Measurements from ENCODE around the gene DAAM1. TPM values are rescaled to one million over a fixed set of nuclear protein-coding genes. Genes with fewer than 3 reads are reported as not detected.

The DAAM1 gene
- total and polyA plus RNA-seq, 2 donors (not counting 1 experiment from before 2014, with no cell fraction given) = 11.2 to 34.3 TPM

GRCh38 chr14:59354666-59355065 lies 166.2 kb downstream of the DAAM1 start:
- Histone ChIP-seq H4K20me1 (ENCODE audit: control insufficient read depth, insufficient read depth, low read length, poor library complexity, severe bottlenecking) (no peaks in the 10 kb centered on the region), H3K4me2 (replicated peaks; ENCODE audit: low read depth, low read length, poor library complexity, severe bottlenecking) (no peak overlapping the region), H3K27ac (ENCODE audit: low read length in 2 of 2) (no peak overlapping the region), H3K9ac (ENCODE audit: low read length) (no peak overlapping the region), H3K4me1 (ENCODE audit: control insufficient read depth in 2 of 2, insufficient read depth in 2 of 2, low read length in 2 of 2) (peaks cover 39 to 55% of the 10 kb centered on the region in 2 donors), H3K36me3 (replicated peaks in 1 of 2; ENCODE audit: control extremely low read depth in 1 of 2, control insufficient read depth in 1 of 2, extremely low read depth in 1 of 2, insufficient read depth in 2 of 2, low read length in 1 of 2) (peaks cover 0 to 18% of the 10 kb centered on the region in 2 experiments), H3K9me3 (ENCODE audit: control extremely low read depth in 1 of 3, control insufficient read depth in 2 of 3, insufficient read depth in 1 of 3, low read length in 2 of 3) (no peaks in the 10 kb centered on the region), H3K79me2 (ENCODE audit: control insufficient read depth, insufficient read depth, low read length) (no peaks in the 10 kb centered on the region), H3K4me3 (ENCODE audit: control extremely low read depth in 1 of 5, extremely low read depth in 1 of 5, insufficient read depth in 1 of 5, low read depth in 2 of 5, low read length in 4 of 5) (no peak overlapping the region), H3K27me3 (replicated peaks in 1 of 4; ENCODE audit: control extremely low read depth in 1 of 4, control insufficient read depth in 3 of 4, insufficient read depth in 4 of 4, low read length in 3 of 4) (no peaks in the 10 kb centered on the region), H2AFZ (ENCODE audit: insufficient read depth, low read depth, low read length, poor library complexity, severe bottlenecking) (no peak overlapping the region)
- intact Hi-C loops (cut with micrococcal nuclease) = no loop called here
- H3K9me3 Mint-ChIP-seq (ENCODE audit: insufficient read depth) = no peaks in the 10 kb centered on the region
- POLR2A ChIA-PET = no interaction called here
- no peaks in the 10 kb centered on the region for H3K27me3 Mint-ChIP-seq
- peaks cover 62% of the 10 kb centered on the region for H3K4me1 Mint-ChIP-seq
- CTCF ChIA-PET = no interaction called here
- no peak overlapping the region for H3K4me3 Mint-ChIP-seq
- DNase-seq = no peak
- no peak for TF ChIP-seq EZH2 (IDR thresholded peaks at IDR 0.05; ENCODE audit: borderline replicate concordance, insufficient read depth, low read depth, low read length, poor library complexity, severe bottlenecking)
- no peak for TF ChIP-seq CTCF (IDR thresholded peaks at IDR 0.05)
- 100% methylated on average over 2 of the region's 3 CpGs for WGBS (ENCODE audit: insufficient coverage)
- no peak overlapping the region for H3K27ac Mint-ChIP-seq
- ATAC-seq (ENCODE audit: low read depth) = no peak

- no peak for DNase-seq
- Histone ChIP-seq H2AFZ (ENCODE audit: insufficient read depth, low read depth, low read length, poor library complexity, severe bottlenecking) (no peak overlapping the region), H3K4me3 (ENCODE audit: control extremely low read depth in 1 of 5, extremely low read depth in 1 of 5, insufficient read depth in 1 of 5, low read depth in 2 of 5, low read length in 4 of 5) (no peak overlapping the region), H3K36me3 (replicated peaks in 1 of 2; ENCODE audit: control extremely low read depth in 1 of 2, control insufficient read depth in 1 of 2, extremely low read depth in 1 of 2, insufficient read depth in 2 of 2, low read length in 1 of 2) (peaks cover 0 to 13% of the 10 kb centered on the region in 2 experiments), H3K9ac (ENCODE audit: low read length) (no peak overlapping the region), H3K9me3 (ENCODE audit: control extremely low read depth in 1 of 3, control insufficient read depth in 2 of 3, insufficient read depth in 1 of 3, low read length in 2 of 3) (no peaks in the 10 kb centered on the region), H3K27ac (ENCODE audit: low read length in 2 of 2) (no peak overlapping the region), H3K4me1 (ENCODE audit: control insufficient read depth in 2 of 2, insufficient read depth in 2 of 2, low read length in 2 of 2) (peaks cover 43 to 58% of the 10 kb centered on the region in 2 donors), H3K27me3 (replicated peaks in 1 of 4; ENCODE audit: control extremely low read depth in 1 of 4, control insufficient read depth in 3 of 4, insufficient read depth in 4 of 4, low read length in 3 of 4) (no peaks in the 10 kb centered on the region), H3K79me2 (ENCODE audit: control insufficient read depth, insufficient read depth, low read length) (no peaks in the 10 kb centered on the region), H3K4me2 (replicated peaks; ENCODE audit: low read depth, low read length, poor library complexity, severe bottlenecking) (no peak overlapping the region), H4K20me1 (ENCODE audit: control insufficient read depth, insufficient read depth, low read length, poor library complexity, severe bottlenecking) (no peaks in the 10 kb centered on the region)
- no peak overlapping the region for H3K27ac Mint-ChIP-seq
- no peak overlapping the region for H3K4me3 Mint-ChIP-seq
- TF ChIP-seq CTCF (IDR thresholded peaks at IDR 0.05) = no peak
- TF ChIP-seq EZH2 (IDR thresholded peaks at IDR 0.05; ENCODE audit: borderline replicate concordance, insufficient read depth, low read depth, low read length, poor library complexity, severe bottlenecking) = no peak
- no peaks in the 10 kb centered on the region for H3K9me3 Mint-ChIP-seq (ENCODE audit: insufficient read depth)
- intact Hi-C loops (cut with micrococcal nuclease) = no loop called here
- 100% methylated on average over 3 of the region's 3 CpGs for WGBS (ENCODE audit: insufficient coverage)
- H3K27me3 Mint-ChIP-seq = no peaks in the 10 kb centered on the region
- no peak for ATAC-seq (ENCODE audit: low read depth)
- ChIA-PET CTCF (no interaction called here), POLR2A (no interaction called here)
- peaks cover 65% of the 10 kb centered on the region for H3K4me1 Mint-ChIP-seq
These were observed 166.6 kb downstream of the DAAM1 start for GRCh38 chr14:59355091-59355490.
